Ascending aorta (tissue), 2 donors: ENCODE measurements around the gene NRXN2. TPM values are rescaled to one million over a fixed set of nuclear protein-coding genes. Genes with fewer than 3 reads are reported as not detected.

Source experiments
- DNase-seq, 2 donors: peaks; one replicate each; pipeline ENCODE4 v3.0.0-alpha.2; 2019; ENCODE audit warnings: low spot score in 2 of 2
- H3K27ac ChIP-seq, 2 donors: fragments of 200-600 bp; sonication (generic); one replicate each; pipeline ENCODE4 v1.5.1; 2016 to 2017; ENCODE audit warnings: mild to moderate bottlenecking in 1 of 2
- H3K27me3 ChIP-seq: fragments of 200-600 bp; sonication (generic); one replicate; pipeline ENCODE4 v1.5.1; 2017
- H3K36me3 ChIP-seq, 2 donors: fragments of 200-600 bp; sonication (generic); one replicate each; pipeline ENCODE4 v1.5.1; 2016
- H3K4me1 ChIP-seq, 2 donors: fragments of 200-600 bp; sonication (generic); one replicate each; pipeline ENCODE4 v1.5.1; 2016 to 2017; ENCODE audit warnings: mild to moderate bottlenecking in 1 of 2
- H3K4me3 ChIP-seq, 2 donors: fragments of 200-600 bp; sonication (generic); one replicate each; pipeline ENCODE4 v1.5.1; 2016 to 2017; ENCODE audit warnings: mild to moderate bottlenecking in 1 of 2
- H3K9me3 ChIP-seq, 2 donors: fragments of 200-600 bp; sonication (generic); one replicate each; pipeline ENCODE4 v1.5.1; 2016
- CTCF ChIP-seq, 3 experiments: fragments of 200-600 bp in 2 of 3; fragments of 450-650 bp in 1 of 3; sonication (generic) in 2 of 3; IDR thresholded peaks; one replicate each; pipeline ENCODE4 v1.5.1; 2016 to 2019; ENCODE audit warnings: antibody characterized with exemption in 3 of 3, mild to moderate bottlenecking in 1 of 3, moderate library complexity in 1 of 3
- intact Hi-C: fragments of 100-400 bp; cut with DNase I; formaldehyde crosslinking; loops from one replicate; pipeline ENCODE4 v1.15.1; 2023
- total RNA-seq: library from RNA; depleted of rRNA; stranded (reverse); fragments of >200 nt; gene quantifications from one replicate; pipeline ENCODE4 v1.1.0, GENCODE V29; 2016

The NRXN2 gene
- total RNA-seq, 1 donor from 2014 or later = 26.0 TPM

- no peaks in the 10 kb centered on the region for H3K36me3 ChIP-seq
- no peak for DNase-seq
- peaks cover 20 to 24% of the 10 kb centered on the region in 2 donors for H3K4me1 ChIP-seq
- no peak for TF ChIP-seq CTCF (IDR thresholded peaks at IDR 0.05)
- peak overlapping the region; percentile 78 to 89 for H3K27ac ChIP-seq
- H3K9me3 ChIP-seq = no peaks in the 10 kb centered on the region
- no peak overlapping the region for H3K4me3 ChIP-seq
- H3K27me3 ChIP-seq = no peaks in the 10 kb centered on the region
- intact Hi-C loops = loop anchor here (1.0 to 5.0 kb wide), 2 partner anchors 11 to 34 kb away; no protein-coding TSS in a partner anchor
Observed at GRCh38 chr11:64686466-64687170, 36.4 kb downstream of the NRXN2 start.

- Histone ChIP-seq H3K27ac (no peak overlapping the region), H3K4me3 (no peak overlapping the region), H3K36me3 (no peaks in the 10 kb centered on the region), H3K9me3 (no peaks in the 10 kb centered on the region), H3K27me3 (no peaks in the 10 kb centered on the region), H3K4me1 (peaks cover 20 to 24% of the 10 kb centered on the region in 2 donors)
- intact Hi-C loops = loop anchor here (5.0 kb wide), 1 partner anchor 33 kb away; no protein-coding TSS in a partner anchor
- no peak for DNase-seq
- no peak for TF ChIP-seq CTCF (IDR thresholded peaks at IDR 0.05)
Observed at GRCh38 chr11:64685536-64685935, 37.5 kb downstream of the NRXN2 start.

- no peak overlapping the region for H3K4me3 ChIP-seq
- peaks cover 20 to 24% of the 10 kb centered on the region in 2 donors for H3K4me1 ChIP-seq
- TF ChIP-seq CTCF (IDR thresholded peaks at IDR 0.05) = no peak
- H3K27ac ChIP-seq = no peak overlapping the region
- H3K27me3 ChIP-seq = no peaks in the 10 kb centered on the region
- intact Hi-C loops = no loop called here
- no peaks in the 10 kb centered on the region for H3K36me3 ChIP-seq
- DNase-seq = no peak
- no peaks in the 10 kb centered on the region for H3K9me3 ChIP-seq
Observed at GRCh38 chr11:64684357-64684756, 38.6 kb downstream of the NRXN2 start.

- intact Hi-C loops = no loop called here
- no peak for DNase-seq
- Histone ChIP-seq H3K4me1 (no peaks in the 10 kb centered on the region), H3K36me3 (no peaks in the 10 kb centered on the region), H3K27ac (no peak overlapping the region), H3K4me3 (no peak overlapping the region), H3K27me3 (no peaks in the 10 kb centered on the region), H3K9me3 (no peaks in the 10 kb centered on the region)
- TF ChIP-seq CTCF (IDR thresholded peaks at IDR 0.05) = no peak
Observed at GRCh38 chr11:64681171-64681570, 41.8 kb downstream of the NRXN2 start.

GRCh38 chr11:64679846-64680245, 43.2 kb downstream of the NRXN2 start:
- Histone ChIP-seq H3K36me3 (no peaks in the 10 kb centered on the region), H3K4me1 (peaks cover 3 to 10% of the 10 kb centered on the region in 2 donors), H3K4me3 (no peak overlapping the region), H3K27ac (no peak overlapping the region), H3K27me3 (no peaks in the 10 kb centered on the region), H3K9me3 (no peaks in the 10 kb centered on the region)
- no peak for TF ChIP-seq CTCF (IDR thresholded peaks at IDR 0.05)
- intact Hi-C loops = no loop called here
- no peak for DNase-seq
